ENCODE measurements around the gene CHCHD3. TPM values are rescaled to one million over a fixed set of nuclear protein-coding genes. Genes with fewer than 3 reads are reported as not detected.

The CHCHD3 gene
- total RNA-seq, 6 experiments from 2014 or later: 16.5 to 42.6 (median 21.6) TPM

DNA sequence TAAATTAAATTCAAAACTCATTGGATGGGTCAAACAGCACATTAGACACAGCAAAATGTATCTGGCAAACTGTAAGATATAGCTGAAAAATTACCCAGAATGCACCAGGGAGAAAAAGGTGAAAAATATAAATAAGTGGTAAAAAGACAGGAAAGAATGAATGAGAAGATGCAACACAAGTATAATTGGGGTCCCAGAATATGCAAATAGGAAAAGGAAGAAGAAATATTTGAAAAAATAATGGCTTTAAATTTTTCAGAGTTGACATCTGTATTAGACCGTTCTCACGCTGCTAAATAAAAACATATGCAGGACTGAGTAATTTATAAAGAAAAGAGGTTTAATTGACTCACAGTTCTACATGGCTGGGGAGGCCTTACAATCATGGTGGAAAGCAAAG, 337.9 kb downstream of the CHCHD3 start:
- 94% methylated on average over 2 of the region's 2 CpGs for WGBS (ENCODE audit: insufficient coverage, low coverage, low lambda C conversion rate, missing lambda C conversion rate)

DNA sequence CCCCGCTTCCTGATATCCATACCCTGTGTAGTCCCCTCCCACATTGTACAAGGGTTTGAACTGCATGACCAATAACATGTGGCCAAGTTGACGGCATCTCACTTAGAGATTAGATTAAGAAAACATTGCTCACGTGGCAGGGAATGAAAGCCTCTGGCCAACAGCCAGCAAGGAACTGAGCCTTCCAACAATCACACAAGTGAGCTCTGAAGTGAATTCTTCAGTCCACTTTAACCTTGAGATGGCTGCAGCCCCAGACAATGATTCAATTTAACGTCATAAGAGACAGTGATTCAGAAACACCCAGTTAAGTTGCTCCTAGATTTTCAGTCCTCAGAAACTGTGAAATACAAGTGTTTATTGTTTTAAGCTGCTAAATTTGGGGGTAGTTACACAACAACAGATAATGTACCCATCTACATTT, 339.7 kb downstream of the CHCHD3 start:
- no peaks in the 10 kb centered on the region for H3K4me1 ChIP-seq
- 31% methylated on average over 4 of the region's 4 CpGs for WGBS (ENCODE audit: insufficient coverage, low coverage, low lambda C conversion rate, missing lambda C conversion rate)
- no peak overlapping the region for H3K4me3 ChIP-seq
- TF ChIP-seq, protein P1, sequence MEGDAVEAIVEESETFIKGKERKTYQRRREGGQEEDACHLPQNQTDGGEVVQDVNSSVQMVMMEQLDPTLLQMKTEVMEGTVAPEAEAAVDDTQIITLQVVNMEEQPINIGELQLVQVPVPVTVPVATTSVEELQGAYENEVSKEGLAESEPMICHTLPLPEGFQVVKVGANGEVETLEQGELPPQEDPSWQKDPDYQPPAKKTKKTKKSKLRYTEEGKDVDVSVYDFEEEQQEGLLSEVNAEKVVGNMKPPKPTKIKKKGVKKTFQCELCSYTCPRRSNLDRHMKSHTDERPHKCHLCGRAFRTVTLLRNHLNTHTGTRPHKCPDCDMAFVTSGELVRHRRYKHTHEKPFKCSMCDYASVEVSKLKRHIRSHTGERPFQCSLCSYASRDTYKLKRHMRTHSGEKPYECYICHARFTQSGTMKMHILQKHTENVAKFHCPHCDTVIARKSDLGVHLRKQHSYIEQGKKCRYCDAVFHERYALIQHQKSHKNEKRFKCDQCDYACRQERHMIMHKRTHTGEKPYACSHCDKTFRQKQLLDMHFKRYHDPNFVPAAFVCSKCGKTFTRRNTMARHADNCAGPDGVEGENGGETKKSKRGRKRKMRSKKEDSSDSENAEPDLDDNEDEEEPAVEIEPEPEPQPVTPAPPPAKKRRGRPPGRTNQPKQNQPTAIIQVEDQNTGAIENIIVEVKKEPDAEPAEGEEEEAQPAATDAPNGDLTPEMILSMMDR (IDR thresholded peaks at IDR 0.05): no peak
- ATAC-seq (no peak), DNase-seq (no peak)
- intact Hi-C loops (cut with DNase I): no loop called here
- H3K27me3 ChIP-seq: no peaks in the 10 kb centered on the region
- H3K36me3 ChIP-seq: no peaks in the 10 kb centered on the region
- H3K27ac ChIP-seq: no peak overlapping the region
- peaks cover 0 to 6% (median 0%) of the 10 kb centered on the region in 4 donors for H3K9me3 ChIP-seq

More for the DNA sequence above, 337.9 kb downstream of the CHCHD3 start:
- no peak for TF ChIP-seq POLR2A (IDR thresholded peaks at IDR 0.05)
- TF ChIP-seq, protein P1 (IDR thresholded peaks at IDR 0.05): no peak
- DNase-seq (no peak), ATAC-seq (no peak)
- intact Hi-C loops (cut with DNase I): no loop called here
- H3K4me1 ChIP-seq: no peaks in the 10 kb centered on the region
- H3K4me3 ChIP-seq: no peak overlapping the region
- no peaks in the 10 kb centered on the region for H3K36me3 ChIP-seq
- no peak overlapping the region for H3K27ac ChIP-seq
- peaks cover 0 to 6% (median 0%) of the 10 kb centered on the region in 4 donors for H3K9me3 ChIP-seq
- H3K27me3 ChIP-seq: no peaks in the 10 kb centered on the region

DNA sequence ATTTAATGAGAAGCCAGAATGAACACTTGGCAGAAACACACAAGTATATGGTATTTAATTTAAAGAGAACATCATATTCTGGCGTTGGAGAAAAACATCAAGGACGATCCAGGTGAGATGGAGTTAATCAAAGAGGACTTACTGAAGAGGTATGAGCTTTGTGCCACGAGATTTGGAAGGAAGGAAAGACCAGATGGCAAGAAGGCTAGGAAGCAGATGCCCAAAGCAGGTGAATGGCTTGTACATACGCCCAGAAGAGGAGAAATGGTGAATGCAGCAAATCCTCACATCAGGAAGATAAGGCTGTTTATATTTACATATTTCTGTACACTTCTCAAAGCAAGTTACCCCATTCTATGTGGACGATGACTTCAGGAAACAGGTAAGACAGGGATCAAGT, 341.7 kb downstream of the CHCHD3 start:
- no peak for ATAC-seq
- H3K27ac ChIP-seq: no peak overlapping the region
- no peaks in the 10 kb centered on the region for H3K27me3 ChIP-seq
- 37% methylated on average over 5 of the region's 5 CpGs for WGBS (ENCODE audit: insufficient coverage, low coverage, low lambda C conversion rate, missing lambda C conversion rate)
- no peak for DNase-seq
- no peaks in the 10 kb centered on the region for H3K36me3 ChIP-seq
- no peak for TF ChIP-seq POLR2A (IDR thresholded peaks at IDR 0.05)
- TF ChIP-seq, protein P1 (IDR thresholded peaks at IDR 0.05): no peak
- H3K9me3 ChIP-seq: peaks cover 0 to 6% (median 0%) of the 10 kb centered on the region in 4 donors
- intact Hi-C loops (cut with DNase I): no loop called here
- no peak overlapping the region for H3K4me3 ChIP-seq
- no peaks in the 10 kb centered on the region for H3K4me1 ChIP-seq

DNA sequence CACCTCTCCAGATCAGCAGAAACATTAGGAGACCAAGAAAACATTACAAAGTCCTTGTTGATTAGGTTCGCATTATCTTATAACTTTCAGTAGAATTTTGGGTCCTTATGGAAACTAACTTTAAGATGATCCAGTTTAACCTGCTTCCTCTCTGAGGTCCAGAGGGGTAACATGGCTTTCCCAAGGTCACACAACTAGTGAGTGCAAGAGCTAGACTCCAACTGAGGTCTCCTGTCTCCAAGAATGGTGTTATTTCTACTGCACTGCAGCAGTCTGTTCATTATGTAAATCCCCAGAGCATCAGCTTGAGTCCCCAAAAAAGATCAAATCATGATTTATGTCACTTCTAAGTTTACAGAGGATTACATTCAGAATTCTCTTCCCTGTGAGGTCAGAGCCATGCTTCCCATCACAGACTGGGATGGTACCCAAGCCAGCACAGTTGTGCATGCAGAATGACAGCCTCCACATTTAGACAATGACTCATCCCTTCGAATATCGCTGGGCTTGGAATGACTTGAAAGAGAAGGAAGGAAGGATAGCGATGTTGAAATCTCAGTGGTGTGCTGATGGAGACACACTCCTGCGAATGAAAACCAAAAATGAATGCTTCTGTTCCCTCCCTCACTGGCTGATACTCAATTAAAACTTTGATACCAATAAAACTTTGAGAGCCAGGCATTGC, 342.5 kb downstream of the CHCHD3 start:
- Histone ChIP-seq H3K27me3 (no peaks in the 10 kb centered on the region), H3K36me3 (no peaks in the 10 kb centered on the region), H3K27ac (no peak overlapping the region), H3K4me3 (no peak overlapping the region), H3K4me1 (no peaks in the 10 kb centered on the region), H3K9me3 (peaks cover 0 to 6% (median 0%) of the 10 kb centered on the region in 4 donors)
- WGBS (ENCODE audit: insufficient coverage, low coverage, low lambda C conversion rate, missing lambda C conversion rate): 35% methylated on average over 5 of the region's 5 CpGs
- ATAC-seq (peak in 1 of 4 donors; percentile 59), DNase-seq (no peak)
- TF ChIP-seq, protein P1 (IDR thresholded peaks at IDR 0.05): no peak
- no peak for TF ChIP-seq POLR2A (IDR thresholded peaks at IDR 0.05)
- intact Hi-C loops (cut with DNase I): no loop called here

All from right lobe of liver (tissue), 6 donors.